ENCODE data around the gene GNB5.

DNA sequence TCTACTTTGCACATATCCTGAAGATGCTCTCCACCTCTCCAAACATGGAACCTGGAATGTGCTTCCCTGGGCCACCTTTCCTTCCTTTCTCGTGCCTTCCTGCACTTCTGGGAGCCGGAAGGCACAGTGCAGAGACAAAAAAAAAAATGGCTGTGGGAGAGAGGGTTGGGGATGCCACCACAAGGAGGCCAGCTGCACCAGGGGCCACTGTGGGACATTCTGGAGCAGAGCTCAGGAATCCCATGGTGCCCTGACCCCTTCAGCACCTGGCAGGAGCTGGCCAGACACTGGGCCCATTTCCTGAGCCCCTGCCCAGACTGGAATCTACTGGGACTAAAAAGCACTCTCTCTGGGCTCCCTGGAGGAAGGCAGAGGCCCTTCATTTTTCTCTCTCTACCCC, 70.7 kb downstream of the GNB5 start:
- TF ChIP-seq, protein P1, sequence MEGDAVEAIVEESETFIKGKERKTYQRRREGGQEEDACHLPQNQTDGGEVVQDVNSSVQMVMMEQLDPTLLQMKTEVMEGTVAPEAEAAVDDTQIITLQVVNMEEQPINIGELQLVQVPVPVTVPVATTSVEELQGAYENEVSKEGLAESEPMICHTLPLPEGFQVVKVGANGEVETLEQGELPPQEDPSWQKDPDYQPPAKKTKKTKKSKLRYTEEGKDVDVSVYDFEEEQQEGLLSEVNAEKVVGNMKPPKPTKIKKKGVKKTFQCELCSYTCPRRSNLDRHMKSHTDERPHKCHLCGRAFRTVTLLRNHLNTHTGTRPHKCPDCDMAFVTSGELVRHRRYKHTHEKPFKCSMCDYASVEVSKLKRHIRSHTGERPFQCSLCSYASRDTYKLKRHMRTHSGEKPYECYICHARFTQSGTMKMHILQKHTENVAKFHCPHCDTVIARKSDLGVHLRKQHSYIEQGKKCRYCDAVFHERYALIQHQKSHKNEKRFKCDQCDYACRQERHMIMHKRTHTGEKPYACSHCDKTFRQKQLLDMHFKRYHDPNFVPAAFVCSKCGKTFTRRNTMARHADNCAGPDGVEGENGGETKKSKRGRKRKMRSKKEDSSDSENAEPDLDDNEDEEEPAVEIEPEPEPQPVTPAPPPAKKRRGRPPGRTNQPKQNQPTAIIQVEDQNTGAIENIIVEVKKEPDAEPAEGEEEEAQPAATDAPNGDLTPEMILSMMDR (IDR thresholded peaks at IDR 0.05), result no peak
- no peak for TF ChIP-seq POLR2A (IDR thresholded peaks at IDR 0.05)
